ENCODE results near the gene SNX13.

- TF ChIP-seq CTCF (IDR thresholded peaks at IDR 0.05): no peak
- TF ChIP-seq EZH2 (IDR thresholded peaks at IDR 0.05; ENCODE audit: borderline replicate concordance, insufficient read depth, low read depth, low read length, poor library complexity, severe bottlenecking): no peak
These were observed 96.3 kb downstream of the SNX13 start for GRCh38 chr7:17844022-17844421.
